GM06990 (cell line): ENCODE results near the gene CPA1.

Experiments
- DNase-seq: peaks from one replicate; pipeline ENCODE4 v3.0.0-alpha.2; 2011; ENCODE audit not compliant: insufficient read length; ENCODE audit errors: extremely low read depth
- H3K27me3 ChIP-seq: replicated peaks from 2 replicates; pipeline ENCODE4 v1.6.0; 2011; ENCODE audit warnings: low read length; ENCODE audit not compliant: control insufficient read depth, insufficient read depth
- H3K36me3 ChIP-seq: 2 replicates; pipeline ENCODE4 v1.5.1; 2011; ENCODE audit warnings: low read length; ENCODE audit not compliant: control insufficient read depth, insufficient read depth
- H3K4me3 ChIP-seq: replicated peaks from 2 replicates; pipeline ENCODE4 v1.5.1; 2011; ENCODE audit warnings: low read depth, mild to moderate bottlenecking, control low read depth, low read length
- CTCF ChIP-seq: IDR thresholded peaks from 2 replicates; pipeline ENCODE4 v1.5.1; 2011; ENCODE audit warnings: low read length, control low read depth, mild to moderate bottlenecking, inconsistent platforms; ENCODE audit not compliant: insufficient read depth, poor library complexity, severe bottlenecking

The CPA1 gene

GRCh38 chr7:130380861-130381455 is 664 bp downstream of the CPA1 start:
- Histone ChIP-seq H3K36me3 (no peaks in the 10 kb centered on the region), H3K27me3 (no peaks in the 10 kb centered on the region), H3K4me3 (no peak overlapping the region)
- DNase-seq, result no peak
- no peak for TF ChIP-seq CTCF

- H3K36me3 ChIP-seq, result no peaks in the 10 kb centered on the region
- no peak overlapping the region for H3K4me3 ChIP-seq
- no peaks in the 10 kb centered on the region for H3K27me3 ChIP-seq
- no peak for DNase-seq
- no peak for TF ChIP-seq CTCF
These were observed 1.4 kb downstream of the CPA1 start for GRCh38 chr7:130381468-130382312.

- no peak for TF ChIP-seq CTCF
- no peaks in the 10 kb centered on the region for H3K27me3 ChIP-seq
These were observed 3.1 kb downstream of the CPA1 start for GRCh38 chr7:130383187-130383980.

GRCh38 chr7:130384371-130384801 is 4.1 kb downstream of the CPA1 start:
- no peak overlapping the region for H3K4me3 ChIP-seq
- H3K27me3 ChIP-seq, result no peaks in the 10 kb centered on the region
- DNase-seq, result no peak
- no peaks in the 10 kb centered on the region for H3K36me3 ChIP-seq
- TF ChIP-seq CTCF, result no peak

More at GRCh38 chr7:130383187-130383980, 3.1 kb downstream of the CPA1 start:
- Histone ChIP-seq H3K36me3 (no peaks in the 10 kb centered on the region), H3K4me3 (no peak overlapping the region)
- DNase-seq, result no peak

- no peaks in the 10 kb centered on the region for H3K36me3 ChIP-seq
- no peak overlapping the region for H3K4me3 ChIP-seq
- no peak for TF ChIP-seq CTCF
- H3K27me3 ChIP-seq, result no peaks in the 10 kb centered on the region
- DNase-seq, result no peak
These were observed 4.7 kb downstream of the CPA1 start for GRCh38 chr7:130384841-130385599.
